Endodermal cell (in vitro differentiated cells): ENCODE data around the gene TEX22. TPM values are rescaled to one million over a fixed set of nuclear protein-coding genes. Genes with fewer than 3 reads are reported as not detected.

Experiments
- DNase-seq: peaks from one replicate; pipeline ENCODE4 v3.0.0-alpha.2; 2017
- H3K27ac ChIP-seq: 2 replicates; pipeline ENCODE4 v1.5.1; 2013; ENCODE audit warnings: mild to moderate bottlenecking, low read depth, low read length, moderate library complexity
- H3K27me3 ChIP-seq: 2 replicates; pipeline ENCODE4 v1.6.1; 2013; ENCODE audit warnings: mild to moderate bottlenecking, low read length, moderate library complexity; ENCODE audit not compliant: insufficient read depth, control insufficient read depth, poor library complexity, severe bottlenecking
- H3K36me3 ChIP-seq: 2 replicates; pipeline ENCODE4 v1.7.0; 2013; ENCODE audit warnings: mild to moderate bottlenecking, low read length, moderate library complexity; ENCODE audit not compliant: control insufficient read depth, insufficient read depth
- H3K4me1 ChIP-seq: one replicate; pipeline ENCODE4 v1.7.0; 2013; ENCODE audit warnings: low read length; ENCODE audit not compliant: control insufficient read depth, insufficient read depth
- H3K4me3 ChIP-seq: 2 replicates; pipeline ENCODE4 v1.5.1; 2013; ENCODE audit warnings: mild to moderate bottlenecking, low read length, moderate library complexity
- H3K9ac ChIP-seq: 2 replicates; pipeline ENCODE4 v1.6.1; 2013; ENCODE audit warnings: mild to moderate bottlenecking, low read length, moderate library complexity; ENCODE audit not compliant: poor library complexity, severe bottlenecking; ENCODE audit errors: extremely low read depth
- H3K9me3 ChIP-seq: 2 replicates; pipeline ENCODE4 v1.6.1; 2013; ENCODE audit warnings: mild to moderate bottlenecking, low read length, moderate library complexity; ENCODE audit not compliant: control insufficient read depth
- H3K27ac Mint-ChIP-seq: 2 replicates; pipeline ENCODE4 v1.8.0; 2020; ENCODE audit warnings: mixed read lengths
- H3K27me3 Mint-ChIP-seq: 2 replicates; pipeline ENCODE4 v1.8.0; 2021; ENCODE audit warnings: mild to moderate bottlenecking, mixed read lengths; ENCODE audit not compliant: insufficient read depth
- H3K36me3 Mint-ChIP-seq: 2 replicates; pipeline ENCODE4 v1.8.0; 2020; ENCODE audit warnings: low read depth, mixed read lengths
- H3K4me1 Mint-ChIP-seq: 2 replicates; pipeline ENCODE4 v1.8.0; 2020; ENCODE audit warnings: mixed read lengths
- H3K4me3 Mint-ChIP-seq: 2 replicates; pipeline ENCODE4 v1.8.0; 2020; ENCODE audit warnings: mild to moderate bottlenecking, moderate library complexity, mixed read lengths
- H3K9me3 Mint-ChIP-seq: 2 replicates; pipeline ENCODE4 v1.8.0; 2020; ENCODE audit warnings: mild to moderate bottlenecking, mixed read lengths
- CTCF ChIP-seq: fragments of 200-600 bp; sonication (generic); conservative IDR thresholded peaks from 2 replicates; pipeline ENCODE4 v1.5.0; 2021; ENCODE audit warnings: antibody characterized with exemption, mild to moderate bottlenecking
- WGBS, 2 experiments: methylation state at CpG; one replicate each; pipeline versions ENCODE4 v1.1.5 to v1.1.7; 2013; ENCODE audit warnings: missing lambda C conversion rate in 2 of 2, mixed read lengths in 1 of 2; ENCODE audit not compliant: insufficient coverage in 1 of 2, insufficient read length in 1 of 2; 5-methylcytosine and 5-hydroxymethylcytosine counted together
- total RNA-seq, 2 donors: library from RNA; stranded (reverse); fragmentation: NEBNext Ultra II Directional in 1 of 2; extraction: Animal tissue kit (Norgen Biotek cat#: 25700) in 1 of 2; gene quantifications; 2 replicates in 1 of 2; 3 replicates in 1 of 2; pipeline ENCODE4 v1.2.1, GENCODE V29; 2021

The TEX22 gene
- total RNA-seq, 2 donors from 2014 or later, result 1.9 to 3.5 TPM

GRCh38 chr14:105388976-105389375, 9.4 kb upstream of the TEX22 start:
- 94 to 96% methylated on average over 14 to 16 of the region's 16 CpGs for whole genome bisulfite sequencing, 2 experiments
- no peaks in the 10 kb centered on the region for H3K27me3 ChIP-seq
- no peaks in the 10 kb centered on the region for H3K27me3 Mint-ChIP-seq

GRCh38 chr14:105389534-105389933, 8.8 kb upstream of the TEX22 start:
- H3K9me3 ChIP-seq, result no peaks in the 10 kb centered on the region
- 92 to 97% methylated on average over 6 to 12 of the region's 12 CpGs for WGBS, 2 experiments
- no peak for TF ChIP-seq CTCF
- no peaks in the 10 kb centered on the region for H3K27me3 ChIP-seq
- no peaks in the 10 kb centered on the region for H3K36me3 ChIP-seq
- Mint-ChIP-seq H3K27ac (no peak overlapping the region), H3K36me3 (peaks cover 13% of the 10 kb centered on the region), H3K9me3 (no peaks in the 10 kb centered on the region), H3K4me1 (no peaks in the 10 kb centered on the region), H3K4me3 (no peak overlapping the region), H3K27me3 (no peaks in the 10 kb centered on the region)
- H3K9ac ChIP-seq, result no peak overlapping the region
- no peak overlapping the region for H3K27ac ChIP-seq
- H3K4me3 ChIP-seq, result no peak overlapping the region
- H3K4me1 ChIP-seq, result no peaks in the 10 kb centered on the region
- DNase-seq, result no peak

More at GRCh38 chr14:105388976-105389375, 9.4 kb upstream of the TEX22 start:
- Mint-ChIP-seq H3K27ac (no peak overlapping the region), H3K4me3 (no peak overlapping the region), H3K4me1 (no peaks in the 10 kb centered on the region), H3K9me3 (no peaks in the 10 kb centered on the region), H3K36me3 (peaks cover 12% of the 10 kb centered on the region)
- Histone ChIP-seq H3K9ac (no peak overlapping the region), H3K4me3 (no peak overlapping the region), H3K4me1 (no peaks in the 10 kb centered on the region), H3K9me3 (no peaks in the 10 kb centered on the region), H3K36me3 (no peaks in the 10 kb centered on the region), H3K27ac (no peak overlapping the region)
- TF ChIP-seq CTCF, result no peak
- no peak for DNase-seq

GRCh38 chr14:105389976-105390848, 8.1 kb upstream of the TEX22 start:
- H3K36me3 Mint-ChIP-seq, result peaks cover 15% of the 10 kb centered on the region
- Histone ChIP-seq H3K4me3 (no peak overlapping the region), H3K9me3 (no peaks in the 10 kb centered on the region), H3K36me3 (no peaks in the 10 kb centered on the region), H3K27me3 (no peaks in the 10 kb centered on the region), H3K27ac (no peak overlapping the region), H3K9ac (no peak overlapping the region), H3K4me1 (no peaks in the 10 kb centered on the region)
- TF ChIP-seq CTCF, result no peak
- H3K9me3 Mint-ChIP-seq, result no peaks in the 10 kb centered on the region
- 91 to 92% methylated on average over 21 to 27 of the region's 27 CpGs for WGBS, 2 experiments
- no peak overlapping the region for H3K27ac Mint-ChIP-seq
- H3K4me3 Mint-ChIP-seq, result no peak overlapping the region
- DNase-seq, result no peak
- H3K4me1 Mint-ChIP-seq, result no peaks in the 10 kb centered on the region
- no peaks in the 10 kb centered on the region for H3K27me3 Mint-ChIP-seq
